WTC11 (cell line): Measurements from ENCODE around the gene TMEM181. TPM values are rescaled to one million over a fixed set of nuclear protein-coding genes. Genes with fewer than 3 reads are reported as not detected.

Experiments
- ATAC-seq: fragments of 200-7000 bp; cut with Tn5 transposase; 2 replicates; pipeline ENCODE4 v1.10.0; 2021; ENCODE audit warnings: mild to moderate bottlenecking, moderate library complexity
- CTCF ChIA-PET: fragments of 300-600 bp; sonication (Branson Sonifier 250); formaldehyde crosslinking; loops from one replicate; lab custom pipeline; 2021; ENCODE audit warnings: antibody characterized with exemption; lab: Charles Lee
- POLR2A ChIA-PET: fragments of 350-600 bp; sonication (Branson Sonifier 250); formaldehyde crosslinking; loops from one replicate; lab custom pipeline; 2021; ENCODE audit warnings: antibody characterized with exemption; lab: Charles Lee
- DNase-seq: peaks from one replicate; pipeline ENCODE4 v3.0.0; 2021; ENCODE audit warnings: low spot score
- H3K27ac Mint-ChIP-seq: 2 replicates; pipeline ENCODE4 v1.8.0; 2021; ENCODE audit warnings: mixed read lengths
- H3K27me3 Mint-ChIP-seq: 2 replicates; pipeline ENCODE4 v1.8.0; 2021; ENCODE audit warnings: low read depth, mild to moderate bottlenecking, moderate library complexity, mixed read lengths
- H3K36me3 Mint-ChIP-seq: 2 replicates; pipeline ENCODE4 v1.8.0; 2021; ENCODE audit warnings: mixed read lengths
- H3K4me1 Mint-ChIP-seq: 2 replicates; pipeline ENCODE4 v1.8.0; 2022; ENCODE audit warnings: mixed read lengths
- H3K4me3 Mint-ChIP-seq: 2 replicates; pipeline ENCODE4 v1.8.0; 2021; ENCODE audit warnings: mild to moderate bottlenecking, moderate library complexity, mixed read lengths
- H3K9me3 Mint-ChIP-seq: 2 replicates; pipeline ENCODE4 v1.8.0; 2021; ENCODE audit warnings: mixed read lengths
- ATF1 ChIP-seq: sonication (generic); formaldehyde crosslinking; IDR thresholded peaks from 2 replicates; pipeline ENCODE4 v1.8.1; 2023; ENCODE audit warnings: mild to moderate bottlenecking, moderate library complexity, missing genetic modification reagents
- CBFB ChIP-seq: sonication (generic); formaldehyde crosslinking; IDR thresholded peaks from 2 replicates; pipeline ENCODE4 v1.8.1; 2022; ENCODE audit warnings: mild to moderate bottlenecking, low read depth, missing genetic modification reagents
- HMGA2 ChIP-seq: fragments of 250-450 bp; sonication (Bioruptor Pico); IDR thresholded peaks from 2 replicates; pipeline ENCODE4 v1.4.0; 2021; ENCODE audit warnings: mild to moderate bottlenecking, moderate library complexity
- KAT7 ChIP-seq: sonication (generic); formaldehyde crosslinking; IDR thresholded peaks from 2 replicates; pipeline ENCODE4 v1.8.1; 2023; ENCODE audit warnings: missing genetic modification reagents, mild to moderate bottlenecking, borderline replicate concordance
- MXD4 ChIP-seq: fragments of 250-450 bp; sonication (Bioruptor Pico); IDR thresholded peaks from 2 replicates; pipeline ENCODE4 v1.8.0; 2021; ENCODE audit warnings: mild to moderate bottlenecking, moderate library complexity, borderline replicate concordance
- TEAD1 ChIP-seq: sonication (generic); formaldehyde crosslinking; IDR thresholded peaks from 2 replicates; pipeline ENCODE4 v1.8.0; 2022; ENCODE audit warnings: mild to moderate bottlenecking, missing genetic modification reagents
- TP53 ChIP-seq: sonication (generic); formaldehyde crosslinking; IDR thresholded peaks from 2 replicates; pipeline ENCODE4 v1.8.1; 2023; ENCODE audit warnings: mild to moderate bottlenecking, missing genetic modification reagents
- ZNF423 ChIP-seq: fragments of 250-450 bp; sonication (Bioruptor Pico); IDR thresholded peaks from 2 replicates; pipeline ENCODE4 v2.1.2; 2022; ENCODE audit warnings: mild to moderate bottlenecking, moderate library complexity
- ZNF671 ChIP-seq: fragments of 250-450 bp; sonication (Bioruptor Pico); IDR thresholded peaks from 2 replicates; pipeline ENCODE4 v1.8.0; 2021; ENCODE audit warnings: mild to moderate bottlenecking
- total RNA-seq: library from RNA; stranded (reverse); gene quantifications from 3 replicates; pipeline ENCODE4 v1.2.3, GENCODE V29; 2021
- TF ChIP-seq, protein P1 (sequence below): sonication (generic); formaldehyde crosslinking; IDR thresholded peaks from 2 replicates; pipeline ENCODE4 v1.8.1; 2022; ENCODE audit warnings: mild to moderate bottlenecking, moderate library complexity, missing genetic modification reagents
- TF ChIP-seq, protein P2 (sequence below): fragments of 250-450 bp; sonication (Bioruptor Pico); IDR thresholded peaks from 2 replicates; pipeline ENCODE4 v1.9.0; 2021; ENCODE audit warnings: moderate library complexity, mild to moderate bottlenecking, inconsistent platforms, borderline replicate concordance
- TF ChIP-seq, protein P3 (sequence below): sonication (generic); formaldehyde crosslinking; IDR thresholded peaks from 2 replicates; pipeline ENCODE4 v1.8.0; 2022; ENCODE audit warnings: missing genetic modification reagents
- TF ChIP-seq, protein P4 (sequence below): fragments of 250-450 bp; sonication (Bioruptor Pico); IDR thresholded peaks from 2 replicates; pipeline ENCODE4 v1.8.0; 2021; ENCODE audit warnings: mild to moderate bottlenecking
- TF ChIP-seq, protein P5 (sequence below): fragments of 250-450 bp; sonication (Bioruptor Pico); IDR thresholded peaks from 2 replicates; pipeline ENCODE4 v2.1.2; 2022; ENCODE audit warnings: mild to moderate bottlenecking, moderate library complexity
- TF ChIP-seq, protein P6 (sequence below): sonication (generic); formaldehyde crosslinking; IDR thresholded peaks from 2 replicates; pipeline ENCODE4 v1.8.0; 2022; ENCODE audit warnings: mild to moderate bottlenecking, missing genetic modification reagents

Gene TMEM181
- total RNA-seq, 1 experiment from 2014 or later: 18.8 TPM

DNA sequence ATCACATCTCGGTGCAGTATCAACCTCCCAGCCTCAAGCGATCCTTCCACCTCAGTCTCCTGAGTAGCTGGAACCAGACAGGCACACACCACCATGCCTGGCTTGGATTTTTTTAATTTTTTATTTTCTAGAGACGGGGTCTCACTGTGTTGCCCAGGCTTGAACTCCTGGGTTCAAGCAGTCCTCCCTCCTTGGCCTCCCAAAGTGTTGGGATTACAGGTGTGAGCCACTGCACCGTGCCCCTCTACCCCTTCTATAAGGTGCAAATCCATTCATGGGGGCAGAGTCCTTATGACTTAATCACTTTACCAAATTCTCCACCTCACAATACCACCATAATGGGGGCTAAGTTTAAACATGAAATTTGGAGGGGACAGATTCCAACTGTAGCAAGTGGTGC is 37.7 kb downstream of the TMEM181 start (continued):
- TF ChIP-seq ZNF423 (no peak), TP53 (no peak)
- TF ChIP-seq, protein P1, sequence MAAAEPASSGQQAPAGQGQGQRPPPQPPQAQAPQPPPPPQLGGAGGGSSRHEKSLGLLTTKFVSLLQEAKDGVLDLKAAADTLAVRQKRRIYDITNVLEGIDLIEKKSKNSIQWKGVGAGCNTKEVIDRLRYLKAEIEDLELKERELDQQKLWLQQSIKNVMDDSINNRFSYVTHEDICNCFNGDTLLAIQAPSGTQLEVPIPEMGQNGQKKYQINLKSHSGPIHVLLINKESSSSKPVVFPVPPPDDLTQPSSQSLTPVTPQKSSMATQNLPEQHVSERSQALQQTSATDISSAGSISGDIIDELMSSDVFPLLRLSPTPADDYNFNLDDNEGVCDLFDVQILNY (CRISPR knock-in tag): no peak
- TF ChIP-seq, protein P2, sequence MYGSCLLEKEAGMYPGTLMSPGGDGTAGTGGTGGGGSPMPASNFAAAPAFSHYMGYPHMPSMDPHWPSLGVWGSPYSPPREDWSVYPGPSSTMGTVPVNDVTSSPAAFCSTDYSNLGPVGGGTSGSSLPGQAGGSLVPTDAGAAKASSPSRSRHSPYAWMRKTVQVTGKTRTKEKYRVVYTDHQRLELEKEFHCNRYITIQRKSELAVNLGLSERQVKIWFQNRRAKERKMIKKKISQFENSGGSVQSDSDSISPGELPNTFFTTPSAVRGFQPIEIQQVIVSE (CRISPR knock-in tag): no peak

DNA sequence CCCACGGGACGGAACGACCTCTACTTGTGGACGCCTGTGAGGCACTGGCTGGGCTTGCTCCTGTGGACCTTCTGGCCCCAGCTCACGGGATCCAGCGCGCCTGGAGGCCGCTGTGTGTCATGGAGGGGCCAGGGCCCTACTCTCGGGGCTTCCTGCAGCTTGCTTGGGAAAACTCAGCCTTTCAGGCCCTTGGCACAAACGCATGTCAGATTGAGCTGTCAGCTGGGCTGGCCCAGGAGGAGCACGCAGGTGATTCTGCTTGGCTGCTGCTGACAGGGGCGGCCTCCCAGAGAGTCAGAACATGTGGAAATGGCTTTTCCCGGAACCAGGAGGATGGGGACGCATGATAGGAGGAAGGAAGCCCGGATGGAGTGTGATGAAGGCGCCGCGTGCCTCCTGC is 39.7 kb downstream of the TMEM181 start:
- no peak overlapping the region for H3K4me3 Mint-ChIP-seq
- H3K27me3 Mint-ChIP-seq: no peaks in the 10 kb centered on the region
- peak overlapping the region; percentile 57; the same call in 1 of the 2 replicates for H3K27ac Mint-ChIP-seq
- H3K36me3 Mint-ChIP-seq: peaks cover 46% of the 10 kb centered on the region
- H3K4me1 Mint-ChIP-seq: no peaks in the 10 kb centered on the region
- DNase-seq: no peak
- TF ChIP-seq TEAD1: no peak
- TF ChIP-seq, protein P3, sequence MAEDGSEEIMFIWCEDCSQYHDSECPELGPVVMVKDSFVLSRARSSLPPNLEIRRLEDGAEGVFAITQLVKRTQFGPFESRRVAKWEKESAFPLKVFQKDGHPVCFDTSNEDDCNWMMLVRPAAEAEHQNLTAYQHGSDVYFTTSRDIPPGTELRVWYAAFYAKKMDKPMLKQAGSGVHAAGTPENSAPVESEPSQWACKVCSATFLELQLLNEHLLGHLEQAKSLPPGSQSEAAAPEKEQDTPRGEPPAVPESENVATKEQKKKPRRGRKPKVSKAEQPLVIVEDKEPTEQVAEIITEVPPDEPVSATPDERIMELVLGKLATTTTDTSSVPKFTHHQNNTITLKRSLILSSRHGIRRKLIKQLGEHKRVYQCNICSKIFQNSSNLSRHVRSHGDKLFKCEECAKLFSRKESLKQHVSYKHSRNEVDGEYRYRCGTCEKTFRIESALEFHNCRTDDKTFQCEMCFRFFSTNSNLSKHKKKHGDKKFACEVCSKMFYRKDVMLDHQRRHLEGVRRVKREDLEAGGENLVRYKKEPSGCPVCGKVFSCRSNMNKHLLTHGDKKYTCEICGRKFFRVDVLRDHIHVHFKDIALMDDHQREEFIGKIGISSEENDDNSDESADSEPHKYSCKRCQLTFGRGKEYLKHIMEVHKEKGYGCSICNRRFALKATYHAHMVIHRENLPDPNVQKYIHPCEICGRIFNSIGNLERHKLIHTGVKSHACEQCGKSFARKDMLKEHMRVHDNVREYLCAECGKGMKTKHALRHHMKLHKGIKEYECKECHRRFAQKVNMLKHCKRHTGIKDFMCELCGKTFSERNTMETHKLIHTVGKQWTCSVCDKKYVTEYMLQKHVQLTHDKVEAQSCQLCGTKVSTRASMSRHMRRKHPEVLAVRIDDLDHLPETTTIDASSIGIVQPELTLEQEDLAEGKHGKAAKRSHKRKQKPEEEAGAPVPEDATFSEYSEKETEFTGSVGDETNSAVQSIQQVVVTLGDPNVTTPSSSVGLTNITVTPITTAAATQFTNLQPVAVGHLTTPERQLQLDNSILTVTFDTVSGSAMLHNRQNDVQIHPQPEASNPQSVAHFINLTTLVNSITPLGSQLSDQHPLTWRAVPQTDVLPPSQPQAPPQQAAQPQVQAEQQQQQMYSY (CRISPR knock-in tag): peak; percentile 42; the same call in 1 of the 2 replicates
- TF ChIP-seq, protein P4, sequence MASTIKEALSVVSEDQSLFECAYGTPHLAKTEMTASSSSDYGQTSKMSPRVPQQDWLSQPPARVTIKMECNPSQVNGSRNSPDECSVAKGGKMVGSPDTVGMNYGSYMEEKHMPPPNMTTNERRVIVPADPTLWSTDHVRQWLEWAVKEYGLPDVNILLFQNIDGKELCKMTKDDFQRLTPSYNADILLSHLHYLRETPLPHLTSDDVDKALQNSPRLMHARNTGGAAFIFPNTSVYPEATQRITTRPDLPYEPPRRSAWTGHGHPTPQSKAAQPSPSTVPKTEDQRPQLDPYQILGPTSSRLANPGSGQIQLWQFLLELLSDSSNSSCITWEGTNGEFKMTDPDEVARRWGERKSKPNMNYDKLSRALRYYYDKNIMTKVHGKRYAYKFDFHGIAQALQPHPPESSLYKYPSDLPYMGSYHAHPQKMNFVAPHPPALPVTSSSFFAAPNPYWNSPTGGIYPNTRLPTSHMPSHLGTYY (CRISPR knock-in tag): no peak
- TF ChIP-seq, protein P5, sequence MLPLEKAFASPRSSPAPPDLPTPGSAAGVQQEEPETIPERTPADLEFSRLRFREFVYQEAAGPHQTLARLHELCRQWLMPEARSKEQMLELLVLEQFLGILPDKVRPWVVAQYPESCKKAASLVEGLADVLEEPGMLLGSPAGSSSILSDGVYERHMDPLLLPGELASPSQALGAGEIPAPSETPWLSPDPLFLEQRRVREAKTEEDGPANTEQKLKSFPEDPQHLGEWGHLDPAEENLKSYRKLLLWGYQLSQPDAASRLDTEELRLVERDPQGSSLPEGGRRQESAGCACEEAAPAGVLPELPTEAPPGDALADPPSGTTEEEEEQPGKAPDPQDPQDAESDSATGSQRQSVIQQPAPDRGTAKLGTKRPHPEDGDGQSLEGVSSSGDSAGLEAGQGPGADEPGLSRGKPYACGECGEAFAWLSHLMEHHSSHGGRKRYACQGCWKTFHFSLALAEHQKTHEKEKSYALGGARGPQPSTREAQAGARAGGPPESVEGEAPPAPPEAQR (CRISPR knock-in tag): no peak
- TF ChIP-seq, all 79 proteins: peak for 1
- H3K9me3 Mint-ChIP-seq: no peaks in the 10 kb centered on the region
- peak; percentile 30; the same call in 1 of the 2 replicates for ATAC-seq
- CTCF ChIA-PET: interaction anchor here (1.0 kb wide), 1 partner anchor 385 kb away, joined by 3 read pairs; no protein-coding TSS in a partner anchor
- POLR2A ChIA-PET: no interaction called here

DNA sequence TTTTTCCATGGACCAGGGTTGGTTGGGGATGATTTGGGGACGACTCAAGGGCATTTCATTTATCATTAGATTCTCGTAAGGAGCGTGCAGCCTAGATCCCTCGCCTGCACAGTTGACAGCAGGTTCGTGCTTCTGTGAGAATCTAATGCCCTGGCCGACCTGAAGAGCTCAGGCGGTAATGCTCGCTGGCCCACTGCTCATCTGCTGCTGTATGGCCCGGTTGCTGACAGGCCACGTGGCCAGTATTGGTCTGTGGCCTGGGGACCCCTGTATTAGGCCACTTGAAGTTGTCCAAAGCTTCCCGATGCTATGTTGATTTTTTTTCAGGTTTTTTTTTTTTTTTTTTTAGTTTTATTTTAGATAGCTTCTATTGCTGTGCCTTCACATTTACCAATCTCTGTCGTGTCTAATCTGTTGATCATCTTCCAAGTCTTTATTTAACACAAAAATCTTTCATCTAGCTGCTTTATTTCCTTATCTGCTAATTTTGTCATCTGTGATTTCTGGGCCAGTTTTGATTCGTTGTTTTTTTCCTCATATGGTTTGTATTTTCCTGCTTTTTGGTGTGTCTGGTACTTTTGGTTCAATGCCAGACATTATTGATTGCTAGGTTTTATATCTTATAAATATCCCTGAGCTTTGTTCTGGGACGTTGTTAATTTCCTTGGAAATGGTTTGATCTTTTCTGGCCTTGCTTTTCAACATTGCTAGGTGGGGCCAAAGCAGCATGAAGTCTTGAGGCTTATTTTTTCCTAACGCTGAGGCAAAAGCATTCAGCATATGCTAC is 43.6 kb downstream of the TMEM181 start:
- H3K27ac Mint-ChIP-seq: no peak overlapping the region
- H3K4me3 Mint-ChIP-seq: no peak overlapping the region
- TF ChIP-seq, protein P6, sequence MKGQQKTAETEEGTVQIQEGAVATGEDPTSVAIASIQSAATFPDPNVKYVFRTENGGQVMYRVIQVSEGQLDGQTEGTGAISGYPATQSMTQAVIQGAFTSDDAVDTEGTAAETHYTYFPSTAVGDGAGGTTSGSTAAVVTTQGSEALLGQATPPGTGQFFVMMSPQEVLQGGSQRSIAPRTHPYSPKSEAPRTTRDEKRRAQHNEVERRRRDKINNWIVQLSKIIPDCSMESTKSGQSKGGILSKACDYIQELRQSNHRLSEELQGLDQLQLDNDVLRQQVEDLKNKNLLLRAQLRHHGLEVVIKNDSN (CRISPR knock-in tag): no peak
- TF ChIP-seq KAT7 (CRISPR knock-in tag) (no peak), HMGA2 (no peak), MXD4 (CRISPR knock-in tag) (no peak), ZNF671 (no peak), CBFB (CRISPR knock-in tag) (no peak), TEAD1 (no peak), ATF1 (CRISPR knock-in tag) (no peak)
- TF ChIP-seq, all 79 proteins: peak for 0
- no peaks in the 10 kb centered on the region for H3K27me3 Mint-ChIP-seq
- H3K4me1 Mint-ChIP-seq: no peaks in the 10 kb centered on the region
- ChIA-PET POLR2A (interaction anchor here (0.6 kb wide), 1 partner anchor 976 kb away, joined by 5 read pairs; no protein-coding TSS in a partner anchor), CTCF (interaction anchor here (0.6 to 1.8 kb wide), 5 partner anchors 57 to 564 kb away, joined by 3 to 6 read pairs (median 4); no protein-coding TSS in a partner anchor)
- DNase-seq (no peak), ATAC-seq (no peak)
- no peaks in the 10 kb centered on the region for H3K9me3 Mint-ChIP-seq
- H3K36me3 Mint-ChIP-seq: peaks cover 36% of the 10 kb centered on the region
